Liver (tissue), 9 donors: Measurements from ENCODE around the gene GABRB1. TPM values are rescaled to one million over a fixed set of nuclear protein-coding genes. Genes with fewer than 3 reads are reported as not detected.

ENCODE experiments used
- DNase-seq: peaks from one replicate; pipeline ENCODE4 v3.0.0-alpha.2; 2017; ENCODE audit warnings: low spot score
- H3K27ac ChIP-seq, 2 donors: one replicate each; pipeline ENCODE4 v1.7.0; 2013; ENCODE audit warnings: inconsistent platforms in 2 of 2, low read length in 2 of 2, control low read depth in 1 of 2, low read depth in 1 of 2, mild to moderate bottlenecking in 1 of 2
- H3K27me3 ChIP-seq, 4 donors: one replicate each; pipeline versions ENCODE4 v1.6.1 to v1.7.0; 2013; ENCODE audit warnings: low read length in 3 of 4, inconsistent platforms in 1 of 4, mild to moderate bottlenecking in 1 of 4, moderate library complexity in 1 of 4; ENCODE audit not compliant: control insufficient read depth in 4 of 4, insufficient read depth in 4 of 4
- H3K36me3 ChIP-seq, 4 donors: one replicate each; pipeline versions ENCODE4 v1.6.1 to v1.7.0; 2013; ENCODE audit warnings: low read length in 3 of 4, mild to moderate bottlenecking in 3 of 4, low read depth in 1 of 4, moderate library complexity in 1 of 4; ENCODE audit not compliant: control insufficient read depth in 4 of 4, insufficient read depth in 3 of 4
- H3K4me1 ChIP-seq, 4 donors: one replicate each; pipeline versions ENCODE4 v1.6.1 to v1.7.0; 2013; ENCODE audit warnings: low read length in 3 of 4, mild to moderate bottlenecking in 3 of 4, moderate library complexity in 1 of 4; ENCODE audit not compliant: control insufficient read depth in 4 of 4, insufficient read depth in 4 of 4
- H3K4me3 ChIP-seq, 3 donors: one replicate each; pipeline versions ENCODE4 v1.6.1 to v1.7.0; 2013; ENCODE audit warnings: low read length in 3 of 3, control low read depth in 1 of 3, low read depth in 1 of 3, mild to moderate bottlenecking in 1 of 3
- H3K9ac ChIP-seq, 2 donors: one replicate each; pipeline ENCODE4 v1.7.0; 2013; ENCODE audit warnings: low read length in 2 of 2, mild to moderate bottlenecking in 2 of 2, moderate library complexity in 2 of 2, control low read depth in 1 of 2, low read depth in 1 of 2
- H3K9me3 ChIP-seq, 4 donors: one replicate each; pipeline versions ENCODE4 v1.6.1 to v1.7.0; 2013; ENCODE audit warnings: low read length in 3 of 4; ENCODE audit not compliant: control insufficient read depth in 4 of 4
- CTCF ChIP-seq: fragments of 150-350 bp; IDR thresholded peaks from 2 replicates; pipeline ENCODE4 v1.5.1; 2017; ENCODE audit warnings: improper control_type of control experiment, low read depth, low read length; ENCODE audit not compliant: missing input control
- FOXA1 ChIP-seq: IDR thresholded peaks from 2 replicates; pipeline ENCODE4 v1.6.1; 2016; ENCODE audit warnings: antibody characterized with exemption
- GABPA ChIP-seq, 2 donors: IDR thresholded peaks in 1 of 2; conservative IDR thresholded peaks in 1 of 2; 2 replicates each; pipeline ENCODE4 v1.6.1; 2016; ENCODE audit warnings: antibody characterized with exemption in 2 of 2, mild to moderate bottlenecking in 1 of 2, moderate library complexity in 1 of 2
- HNF4A ChIP-seq, 2 donors: conservative IDR thresholded peaks; 2 replicates each; pipeline ENCODE4 v1.6.1; 2016; ENCODE audit warnings: antibody characterized with exemption in 2 of 2, mild to moderate bottlenecking in 2 of 2
- HNF4G ChIP-seq: IDR thresholded peaks from 2 replicates; pipeline ENCODE4 v1.6.1; 2016; ENCODE audit warnings: antibody characterized with exemption
- JUND ChIP-seq, 2 donors: IDR thresholded peaks; 2 replicates each; pipeline ENCODE4 v1.6.1; 2016; ENCODE audit warnings: antibody characterized with exemption in 2 of 2
- NR2F2 ChIP-seq: IDR thresholded peaks from 2 replicates; pipeline ENCODE4 v1.6.1; 2016; ENCODE audit warnings: antibody characterized with exemption
- RAD21 ChIP-seq, 2 donors: IDR thresholded peaks; 2 replicates each; pipeline ENCODE4 v1.6.1; 2016; ENCODE audit warnings: antibody characterized with exemption in 2 of 2, mild to moderate bottlenecking in 2 of 2
- RXRA ChIP-seq, 2 donors: IDR thresholded peaks; 2 replicates each; pipeline ENCODE4 v1.6.1; 2017 to 2018; ENCODE audit warnings: antibody characterized with exemption in 2 of 2, mild to moderate bottlenecking in 1 of 2
- TAF1 ChIP-seq: conservative IDR thresholded peaks from 2 replicates; pipeline ENCODE4 v1.6.1; 2016; ENCODE audit warnings: antibody characterized with exemption, mild to moderate bottlenecking
- ZBTB33 ChIP-seq: IDR thresholded peaks from 2 replicates; pipeline ENCODE4 v1.6.1; 2016; ENCODE audit warnings: antibody characterized with exemption
- WGBS: extraction: QIAGEN DNeasy Blood & Tissue Kit; methylation state at CpG from one replicate; pipeline ENCODE4 v1.1.7; 2013; 5-methylcytosine and 5-hydroxymethylcytosine counted together
- polyA plus RNA-seq, 2 donors: library from polyadenylated mRNA; stranded (reverse) in 1 of 2; unstranded in 1 of 2; fragments of 200-250 nt in 1 of 2; fragments of >200 nt in 1 of 2; fragmentation: Nextera tagmentation in 1 of 2; extraction: Ambion mirVana in 1 of 2; gene quantifications; one replicate each; pipeline versions ENCODE4 v1.2.1 to v1.2.3, GENCODE V29; 2013 to 2015
- total RNA-seq, 2 donors: library from RNA; depleted of rRNA; stranded (reverse); fragments of >200 nt; gene quantifications; one replicate each; pipeline ENCODE4 v1.2.3, GENCODE V29; 2014
- TF ChIP-seq, protein P1 (sequence below): IDR thresholded peaks from 2 replicates; pipeline ENCODE4 v1.6.1; 2016; ENCODE audit warnings: antibody characterized with exemption, mild to moderate bottlenecking
- TF ChIP-seq, protein P2 (sequence below): IDR thresholded peaks from 2 replicates; pipeline ENCODE4 v1.6.1; 2016; ENCODE audit warnings: antibody characterized with exemption
- TF ChIP-seq, protein P3 (sequence below): IDR thresholded peaks from 2 replicates; pipeline ENCODE4 v1.6.1; 2016; ENCODE audit warnings: antibody characterized with exemption
- donor health status: healthy.
- donor health status: healthy.
- donor health status: healthy.
- donor health status: healthy.
- donor health status: healthy.

The GABRB1 gene
- total and polyA plus RNA-seq, 4 donors, result 0.17 to 1.3 TPM; not detected in 2

DNA sequence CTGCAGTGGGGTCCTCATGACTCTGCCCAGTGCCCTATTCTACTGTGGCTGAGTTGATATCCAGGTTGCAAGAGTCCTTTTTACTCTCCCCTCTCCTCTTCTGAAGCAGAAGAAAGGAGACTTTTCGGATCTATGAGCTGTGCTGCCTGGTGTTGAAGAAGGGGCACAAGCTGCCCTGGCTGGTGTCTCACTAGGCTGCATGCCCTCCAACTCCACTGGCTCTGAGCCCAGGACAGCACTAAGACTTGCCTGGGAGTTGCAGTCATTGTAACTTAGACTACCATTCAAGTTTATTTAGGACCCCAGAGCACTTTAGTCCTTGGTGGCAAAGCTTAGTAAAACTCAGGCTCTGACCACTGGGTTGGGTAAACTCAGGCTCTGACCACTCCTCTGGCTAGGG, 89.4 kb downstream of the GABRB1 start:
- 63% methylated on average over 1 of the region's 1 CpG for WGBS
- no peak overlapping the region for H3K27ac ChIP-seq

DNA sequence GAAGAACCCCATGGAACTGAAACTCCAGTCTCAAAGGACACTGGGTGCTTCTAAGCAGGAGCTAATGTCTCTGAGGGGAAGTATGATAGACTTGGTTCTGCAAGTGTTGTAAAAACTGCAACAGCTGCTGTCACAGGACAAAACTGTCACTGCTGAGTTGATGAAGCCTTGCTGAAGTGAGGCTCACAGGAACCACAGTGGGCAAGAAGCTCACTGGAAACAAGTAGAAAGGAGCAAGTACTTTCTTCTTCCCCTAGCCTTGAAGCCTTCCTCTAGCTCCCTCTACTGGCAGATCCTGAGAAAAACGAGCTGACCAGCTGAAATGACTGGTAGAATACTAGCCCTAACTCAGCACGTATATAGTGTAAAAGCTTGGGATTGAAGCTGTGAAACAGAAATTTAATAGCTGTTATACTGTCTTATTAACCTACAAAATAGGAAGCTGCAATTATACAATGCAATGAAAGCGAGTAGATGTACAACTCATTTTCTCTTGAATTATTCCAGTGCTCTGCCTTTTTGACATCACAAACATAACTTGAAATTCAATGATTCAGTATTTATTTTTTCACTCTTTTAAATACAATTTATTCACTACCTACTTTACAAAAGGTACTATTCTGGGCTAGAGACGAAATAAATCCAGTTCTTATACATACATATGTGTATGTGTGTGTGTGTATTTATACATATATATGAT, 91.4 kb downstream of the GABRB1 start:
- Histone ChIP-seq H3K4me3 (no peak overlapping the region), H3K27ac (no peak overlapping the region), H3K27me3 (no peaks in the 10 kb centered on the region), H3K36me3 (no peaks in the 10 kb centered on the region), H3K9ac (no peak overlapping the region), H3K4me1 (no peaks in the 10 kb centered on the region), H3K9me3 (no peaks in the 10 kb centered on the region)
- 3% methylated on average over 4 of the region's 4 CpGs for WGBS
- peak; percentile 47 for DNase-seq
- no peak for TF ChIP-seq RXRA (IDR thresholded peaks at IDR 0.05)
- TF ChIP-seq RAD21 (IDR thresholded peaks at IDR 0.05), result peak; percentile 77 to 79
- peak; percentile 68 for TF ChIP-seq CTCF

More for the DNA sequence above, 89.4 kb downstream of the GABRB1 start:
- no peaks in the 10 kb centered on the region for H3K4me1 ChIP-seq
- H3K27me3 ChIP-seq, result peaks cover 0 to 4% (median 0%) of the 10 kb centered on the region in 4 donors
- H3K9me3 ChIP-seq, result no peaks in the 10 kb centered on the region
- no peak overlapping the region for H3K9ac ChIP-seq
- H3K4me3 ChIP-seq, result no peak overlapping the region
- H3K36me3 ChIP-seq, result no peaks in the 10 kb centered on the region
- no peak for DNase-seq
- TF ChIP-seq ZBTB33, result no peak

- 85% methylated on average over 1 of the region's 1 CpG for WGBS
- H3K27me3 ChIP-seq, result no peaks in the 10 kb centered on the region
- TF ChIP-seq GABPA (IDR thresholded peaks at IDR 0.05 in 1 of 2, conservative IDR thresholded peaks at IDR 0.05 in 1 of 2), result no peak
- no peak for TF ChIP-seq HNF4A (conservative IDR thresholded peaks at IDR 0.05)
- no peak for TF ChIP-seq ZBTB33
- no peak for TF ChIP-seq RAD21 (IDR thresholded peaks at IDR 0.05)
- TF ChIP-seq, protein P1, sequence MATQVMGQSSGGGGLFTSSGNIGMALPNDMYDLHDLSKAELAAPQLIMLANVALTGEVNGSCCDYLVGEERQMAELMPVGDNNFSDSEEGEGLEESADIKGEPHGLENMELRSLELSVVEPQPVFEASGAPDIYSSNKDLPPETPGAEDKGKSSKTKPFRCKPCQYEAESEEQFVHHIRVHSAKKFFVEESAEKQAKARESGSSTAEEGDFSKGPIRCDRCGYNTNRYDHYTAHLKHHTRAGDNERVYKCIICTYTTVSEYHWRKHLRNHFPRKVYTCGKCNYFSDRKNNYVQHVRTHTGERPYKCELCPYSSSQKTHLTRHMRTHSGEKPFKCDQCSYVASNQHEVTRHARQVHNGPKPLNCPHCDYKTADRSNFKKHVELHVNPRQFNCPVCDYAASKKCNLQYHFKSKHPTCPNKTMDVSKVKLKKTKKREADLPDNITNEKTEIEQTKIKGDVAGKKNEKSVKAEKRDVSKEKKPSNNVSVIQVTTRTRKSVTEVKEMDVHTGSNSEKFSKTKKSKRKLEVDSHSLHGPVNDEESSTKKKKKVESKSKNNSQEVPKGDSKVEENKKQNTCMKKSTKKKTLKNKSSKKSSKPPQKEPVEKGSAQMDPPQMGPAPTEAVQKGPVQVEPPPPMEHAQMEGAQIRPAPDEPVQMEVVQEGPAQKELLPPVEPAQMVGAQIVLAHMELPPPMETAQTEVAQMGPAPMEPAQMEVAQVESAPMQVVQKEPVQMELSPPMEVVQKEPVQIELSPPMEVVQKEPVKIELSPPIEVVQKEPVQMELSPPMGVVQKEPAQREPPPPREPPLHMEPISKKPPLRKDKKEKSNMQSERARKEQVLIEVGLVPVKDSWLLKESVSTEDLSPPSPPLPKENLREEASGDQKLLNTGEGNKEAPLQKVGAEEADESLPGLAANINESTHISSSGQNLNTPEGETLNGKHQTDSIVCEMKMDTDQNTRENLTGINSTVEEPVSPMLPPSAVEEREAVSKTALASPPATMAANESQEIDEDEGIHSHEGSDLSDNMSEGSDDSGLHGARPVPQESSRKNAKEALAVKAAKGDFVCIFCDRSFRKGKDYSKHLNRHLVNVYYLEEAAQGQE, result no peak
- no peak for TF ChIP-seq HNF4G
- TF ChIP-seq JUND (IDR thresholded peaks at IDR 0.05), result no peak
- TF ChIP-seq, protein P2, sequence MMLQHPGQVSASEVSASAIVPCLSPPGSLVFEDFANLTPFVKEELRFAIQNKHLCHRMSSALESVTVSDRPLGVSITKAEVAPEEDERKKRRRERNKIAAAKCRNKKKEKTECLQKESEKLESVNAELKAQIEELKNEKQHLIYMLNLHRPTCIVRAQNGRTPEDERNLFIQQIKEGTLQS, result no peak
- TF ChIP-seq RXRA (IDR thresholded peaks at IDR 0.05), result no peak
- no peak for TF ChIP-seq TAF1
- TF ChIP-seq, protein P3, sequence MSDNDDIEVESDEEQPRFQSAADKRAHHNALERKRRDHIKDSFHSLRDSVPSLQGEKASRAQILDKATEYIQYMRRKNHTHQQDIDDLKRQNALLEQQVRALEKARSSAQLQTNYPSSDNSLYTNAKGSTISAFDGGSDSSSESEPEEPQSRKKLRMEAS, result no peak
- TF ChIP-seq NR2F2, result no peak
- TF ChIP-seq FOXA1, result no peak
Measured at GRCh38 chr4:47128991-47129390, 97.6 kb downstream of the GABRB1 start.

More at GRCh38 chr4:47128991-47129390, 97.6 kb downstream of the GABRB1 start:
- Histone ChIP-seq H3K9ac (peak overlapping the region in 1 of 2 donors; percentile 10), H3K4me3 (no peak overlapping the region), H3K4me1 (no peaks in the 10 kb centered on the region), H3K27ac (no peak overlapping the region), H3K36me3 (no peaks in the 10 kb centered on the region), H3K9me3 (no peaks in the 10 kb centered on the region)
- no peak for DNase-seq
